NCI-H1417 (cell line): ENCODE data around the gene MBTD1.
A peak's percentile ranks its signal among the peaks of the same experiment; 100 is the strongest.
"Not testable (repeated sequence)": the region's sequence is repeated elsewhere in the genome, so short reads cannot be mapped to it uniquely, and the experiment has no call there.

Experiments
- DNase-seq, 3 experiments: peaks; one replicate each; lab custom pipeline; 2025; lab: John Stamatoyannopoulos, UW

MBTD1 gene

GRCh38 chr17:51189162-51189561 is 70.7 kb downstream of the MBTD1 start:
- no peak for DNase-seq

- DNase-seq, result no peak
These were observed 71.5 kb downstream of the MBTD1 start for GRCh38 chr17:51188271-51188833.

- DNase-seq, result no peak
These were observed 74.0 kb downstream of the MBTD1 start for GRCh38 chr17:51185763-51186332.

GRCh38 chr17:51184124-51184523 is 75.7 kb downstream of the MBTD1 start:
- no peak for DNase-seq

- no peak for DNase-seq
These were observed 79.4 kb downstream of the MBTD1 start for GRCh38 chr17:51180486-51180885.

- DNase-seq, result not testable (repeated sequence)
These were observed 87.8 kb downstream of the MBTD1 start for GRCh38 chr17:51172030-51172429.

GRCh38 chr17:51170736-51171135 is 89.1 kb downstream of the MBTD1 start:
- no peak for DNase-seq

- no peak for DNase-seq
These were observed 90.5 kb downstream of the MBTD1 start for GRCh38 chr17:51169340-51169739.

- DNase-seq, result peak in 1 of 3 experiments; percentile 77
These were observed 92.6 kb downstream of the MBTD1 start for GRCh38 chr17:51166987-51167931.

- peak; percentile 71 to 87 (median 84) for DNase-seq
These were observed 93.5 kb downstream of the MBTD1 start, which contains the start of gene NME2 for GRCh38 chr17:51166198-51166986. TSS of gene NME2 (plus strand) at chr17:51166411. CDS start at chr17:51166831, 420 bp downstream.

- peak in 2 of 3 experiments; percentile 48 to 59 for DNase-seq
These were observed 94.1 kb downstream of the MBTD1 start for GRCh38 chr17:51165680-51166197.

GRCh38 chr17:51164911-51165679 is 94.8 kb downstream of the MBTD1 start:
- DNase-seq, result peak in 2 of 3 experiments; percentile 40 to 46

- DNase-seq, result no peak
These were observed 98.3 kb downstream of the MBTD1 start for GRCh38 chr17:51161541-51161940.

GRCh38 chr17:51159604-51160003 is 100.2 kb downstream of the MBTD1 start:
- DNase-seq, result no peak

GRCh38 chr17:51155416-51155815 is 104.4 kb downstream of the MBTD1 start:
- DNase-seq, result no peak

GRCh38 chr17:51154176-51154575 is 105.7 kb downstream of the MBTD1 start:
- no peak for DNase-seq

GRCh38 chr17:51153210-51154072 is 106.4 kb downstream of the MBTD1 start, which contains the start of gene NME1:
TSS of gene NME1 (plus strand) at chr17:51153559. CDS start at chr17:51155655, 2,096 bp downstream.
- peak; percentile 96 to 100 (median 98) for DNase-seq

- no peak for DNase-seq
These were observed 107.1 kb downstream of the MBTD1 start for GRCh38 chr17:51152766-51153209.

GRCh38 chr17:51150932-51151331 is 108.9 kb downstream of the MBTD1 start:
- no peak for DNase-seq

GRCh38 chr17:51149163-51149562 is 110.7 kb downstream of the MBTD1 start:
- no peak for DNase-seq
